NCI-H526 treated with DMSO at 0.1 percent for 48 hours (cell line): ENCODE measurements around the gene SMYD3.
A peak's percentile ranks its signal among the peaks of the same experiment; 100 is the strongest.

ENCODE experiments used
- DNase-seq: peaks from one replicate; lab custom pipeline; 2025; lab: John Stamatoyannopoulos, UW

Gene SMYD3

DNA sequence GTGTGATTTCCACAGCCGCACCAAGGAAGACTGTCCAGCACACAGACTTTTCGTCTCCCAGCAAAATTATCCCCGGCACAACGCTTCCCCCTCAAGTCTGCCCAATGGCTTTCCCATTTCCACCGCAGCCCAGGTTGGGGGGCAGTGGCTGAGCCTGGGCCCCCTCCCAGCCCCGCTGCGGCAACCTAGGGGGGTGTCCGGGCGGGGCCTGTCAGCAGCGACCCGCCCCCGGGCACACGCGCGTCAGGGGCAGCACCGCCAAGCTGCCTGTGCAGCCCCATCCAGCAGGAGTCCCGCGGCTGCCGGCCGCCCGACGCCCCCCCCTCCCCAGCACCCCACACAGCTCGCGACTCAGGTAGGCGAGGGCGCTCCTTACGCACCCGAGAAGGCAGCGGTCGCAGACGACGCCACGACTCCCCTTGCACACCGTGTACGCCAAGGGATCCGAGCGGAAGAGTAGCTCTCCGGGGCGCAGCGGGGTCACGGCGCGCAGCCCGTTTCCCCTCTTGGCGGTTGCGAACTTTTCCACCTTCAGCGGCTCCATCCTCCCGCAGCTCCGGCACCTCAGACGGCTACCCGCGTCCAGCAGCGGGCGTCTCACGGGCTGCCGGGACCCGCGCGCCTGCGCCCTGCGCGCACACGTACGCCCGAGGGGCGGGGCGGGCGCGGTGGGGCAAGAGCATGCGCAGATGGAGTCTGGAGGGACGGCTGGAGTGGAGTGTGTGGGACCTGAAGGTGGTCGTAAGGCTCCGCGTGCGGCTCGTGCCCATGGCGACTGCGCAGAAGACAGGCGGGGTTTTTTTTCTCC lies at the start of gene SMYD3:
TSS of gene SMYD3 (minus strand) at position 606 of the 808 bp plus-strand sequence.
- DNase-seq = peak; percentile 48

DNA sequence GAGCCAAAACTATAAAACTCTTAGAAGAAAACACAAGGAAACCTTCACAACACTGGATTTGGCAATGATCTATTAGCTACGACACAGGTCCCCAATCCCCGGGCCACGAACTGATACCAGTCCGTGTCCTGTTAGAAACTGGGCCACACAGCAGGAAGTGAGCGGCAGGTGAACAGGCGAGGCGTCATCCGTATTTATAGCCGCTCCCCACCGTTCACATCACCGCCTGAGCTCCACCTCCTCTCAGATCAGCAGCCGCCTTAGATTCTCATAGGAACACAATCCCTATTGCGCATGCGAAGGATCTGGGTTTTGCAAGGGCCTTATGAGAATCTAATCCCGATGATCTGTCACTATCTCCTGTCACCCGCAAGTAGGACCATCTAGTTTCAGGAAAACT lies 47.1 kb upstream of the SMYD3 start:
- no peak for DNase-seq

DNA sequence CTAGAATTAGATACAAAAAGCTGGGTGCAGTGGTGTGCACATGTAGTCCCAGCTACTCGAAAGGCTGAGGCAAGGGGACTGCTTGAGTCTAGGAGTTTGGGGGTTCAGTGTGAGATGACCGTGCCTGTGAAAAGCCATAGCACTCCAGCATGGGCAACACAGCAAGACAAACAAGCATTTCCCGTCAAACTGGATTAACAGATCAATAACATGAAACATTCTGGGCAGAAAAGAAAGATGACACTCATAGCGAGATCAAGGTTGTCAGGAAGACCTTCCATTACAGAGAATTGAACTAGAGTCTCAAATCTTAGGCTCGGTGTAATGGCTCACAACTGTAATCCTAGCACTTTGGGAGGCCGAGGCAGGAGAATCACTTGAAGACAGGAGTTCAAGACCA lies 45.0 kb upstream of the SMYD3 start:
- DNase-seq = no peak

DNA sequence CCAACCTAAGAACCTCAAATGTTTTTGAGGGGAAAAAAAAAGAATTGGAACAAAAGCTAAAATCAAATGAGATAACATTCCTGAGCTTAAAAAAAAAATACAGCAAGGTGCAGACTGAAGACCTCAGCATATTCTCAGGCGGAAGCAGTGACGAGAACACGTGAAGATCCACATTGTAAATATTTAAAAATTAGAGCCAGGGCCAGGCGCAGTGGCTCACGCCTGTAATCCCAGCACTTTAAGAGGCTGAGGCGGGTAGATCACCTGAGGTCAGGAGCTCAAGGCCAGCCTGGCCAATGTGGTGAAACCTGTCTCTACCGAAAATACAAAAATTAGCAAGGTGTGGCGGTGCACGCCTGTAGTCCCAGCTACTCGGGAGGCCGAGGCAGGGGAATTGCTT lies 43.3 kb upstream of the SMYD3 start:
- DNase-seq = no peak

DNA sequence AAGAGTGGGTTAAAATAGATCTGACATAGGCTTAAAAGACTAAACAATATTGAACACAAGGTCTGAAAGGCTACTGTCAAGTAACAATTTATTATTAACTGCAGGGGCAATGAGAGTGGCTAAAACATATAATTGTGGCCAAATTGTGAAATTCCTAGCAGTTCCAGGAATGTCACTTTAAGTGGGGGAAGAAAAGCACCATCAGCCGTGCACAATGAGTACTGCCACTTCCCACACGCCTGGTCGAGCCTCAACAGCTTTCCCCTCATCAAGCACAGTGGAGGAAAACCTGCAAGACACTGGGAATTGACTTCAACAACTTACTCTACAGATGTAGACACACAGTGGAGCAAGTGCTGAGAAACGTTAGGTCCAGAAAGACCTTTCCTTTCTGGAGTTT lies 42.6 kb upstream of the SMYD3 start:
- no peak for DNase-seq

DNA sequence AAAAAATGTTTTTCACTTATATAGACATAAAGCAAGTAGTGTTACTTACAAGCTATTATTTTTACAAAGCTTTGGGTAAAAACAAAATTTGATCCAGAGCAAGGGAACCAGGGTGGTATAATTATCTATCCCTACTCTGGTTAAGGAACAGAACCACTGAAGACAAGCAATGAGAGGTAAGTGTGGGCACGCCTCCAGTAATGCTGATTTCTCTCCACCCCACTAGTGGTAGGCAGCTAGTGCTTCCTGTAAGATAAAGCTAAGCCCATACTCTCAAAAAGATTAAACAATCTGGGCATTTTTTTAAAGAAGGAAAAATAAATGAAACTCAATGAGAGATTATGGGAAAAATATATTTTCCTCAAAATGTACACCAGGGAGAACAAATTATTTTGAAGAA lies 36.9 kb upstream of the SMYD3 start:
- DNase-seq = no peak

DNA sequence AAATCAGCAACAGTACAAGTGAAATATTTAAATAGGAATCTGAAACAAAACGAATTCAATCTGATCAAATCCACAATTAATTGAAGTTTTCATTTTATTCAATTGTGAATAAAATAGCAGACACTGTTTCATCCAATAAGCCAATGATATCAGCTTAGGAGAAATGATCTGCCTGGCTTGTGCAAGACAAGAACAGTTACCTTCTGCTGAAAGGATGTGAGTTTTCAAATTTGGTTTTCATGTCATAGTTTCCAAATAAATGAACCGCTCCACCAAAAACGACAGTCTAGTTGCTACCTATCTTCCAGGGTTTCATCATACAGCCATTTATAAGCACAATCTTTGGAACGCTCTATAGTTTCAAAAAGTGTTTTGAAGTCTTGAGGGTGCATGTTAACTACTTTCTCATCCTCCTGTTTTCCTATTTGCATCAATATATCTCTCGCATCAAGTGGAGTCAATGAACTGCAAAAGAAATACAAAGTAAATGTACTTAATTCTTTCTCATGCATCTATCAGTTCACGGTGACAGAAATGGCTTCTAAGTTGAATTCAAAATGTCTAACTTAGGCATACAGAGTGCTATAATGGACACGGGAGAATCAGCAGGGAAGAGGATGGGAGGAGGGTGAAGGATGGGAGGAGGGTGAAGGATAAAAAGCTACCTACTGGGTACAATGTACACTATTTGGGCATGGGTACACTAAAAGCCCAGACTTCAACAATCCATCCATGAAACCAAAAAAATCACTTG lies 33.8 kb upstream of the SMYD3 start:
- DNase-seq = no peak

DNA sequence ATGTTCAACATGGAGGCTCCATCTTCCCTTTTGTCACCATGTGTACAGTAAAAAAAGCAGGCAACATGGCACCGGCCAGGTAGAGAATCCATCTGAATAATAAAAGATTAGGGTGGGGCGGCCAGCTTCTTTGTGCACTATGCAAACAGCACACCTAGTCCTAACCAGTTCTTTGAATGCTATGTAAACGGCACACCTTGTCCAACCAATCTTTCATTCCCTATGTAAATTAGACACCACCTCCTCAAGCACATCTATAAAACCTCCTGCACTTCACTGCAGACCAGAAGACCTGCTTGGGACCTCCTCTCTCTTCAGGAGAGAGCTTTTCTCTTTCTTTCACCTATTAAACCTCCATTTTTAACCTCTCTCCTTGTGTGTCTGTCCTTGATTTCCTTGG lies 30.8 kb upstream of the SMYD3 start:
- DNase-seq = no peak

DNA sequence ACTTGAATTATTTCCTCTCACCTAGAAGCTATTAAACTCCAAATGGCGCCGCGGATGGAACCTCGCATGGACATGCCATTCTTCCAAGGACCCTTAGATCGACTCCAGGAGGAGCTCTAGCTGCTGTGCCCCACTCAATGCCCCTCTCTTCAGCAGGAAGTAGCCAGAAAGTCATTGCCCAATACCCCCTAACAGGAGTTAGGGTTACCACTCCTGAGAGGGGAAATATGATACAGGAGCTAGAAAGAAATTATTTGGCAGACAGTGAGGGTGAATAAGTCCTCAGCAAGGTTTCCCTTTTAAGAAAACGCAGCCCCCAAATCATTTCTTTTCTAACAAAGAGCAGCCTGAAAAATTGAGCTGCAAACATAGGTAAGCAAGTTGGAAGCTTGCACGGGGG lies 30.4 kb upstream of the SMYD3 start:
- DNase-seq = no peak

DNA sequence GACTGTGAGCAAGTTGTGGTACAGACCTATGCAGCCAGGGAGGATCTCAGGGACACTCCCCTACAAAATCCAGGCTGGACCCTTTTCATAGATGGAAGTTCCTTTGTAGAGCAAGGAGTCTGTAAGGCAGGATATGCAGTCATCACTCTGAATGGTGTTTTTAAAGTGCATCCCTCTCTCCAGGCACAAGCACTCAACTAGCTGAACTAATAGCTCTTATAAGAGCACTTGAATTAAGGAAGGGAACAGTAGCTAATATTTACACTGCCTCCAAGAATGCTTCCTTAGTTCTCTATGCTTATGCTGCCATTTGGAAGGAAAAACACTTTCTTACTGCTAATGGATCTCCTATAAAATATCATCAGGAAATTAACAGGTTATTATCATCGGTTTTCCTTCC lies 27.0 kb upstream of the SMYD3 start:
- DNase-seq = no peak

DNA sequence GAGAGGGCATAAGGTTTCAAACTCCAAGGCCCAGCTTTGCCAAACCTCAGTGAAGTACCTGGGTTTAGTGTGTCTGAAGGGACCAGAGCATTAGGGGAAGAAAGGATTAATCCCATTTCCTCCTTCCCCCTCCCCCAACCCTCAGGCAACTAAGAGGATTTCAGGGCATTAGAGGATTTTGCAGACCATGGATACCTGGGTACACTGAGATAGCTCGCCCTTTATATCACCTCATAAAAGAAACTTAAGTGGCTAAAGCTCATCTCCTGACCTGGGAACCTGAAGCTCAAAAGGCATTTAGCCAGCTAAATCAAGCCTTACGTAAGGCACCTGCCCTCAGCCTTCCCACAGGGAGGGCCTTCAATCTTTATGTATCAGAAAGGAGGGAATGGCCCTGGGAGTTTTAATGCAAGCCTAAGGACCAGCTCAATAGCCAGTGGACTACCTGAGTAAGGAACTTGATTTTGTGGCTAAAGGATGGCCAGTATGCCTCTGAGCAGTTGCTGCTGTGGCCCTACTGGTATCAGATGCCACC lies 26.4 kb upstream of the SMYD3 start:
- no peak for DNase-seq

DNA sequence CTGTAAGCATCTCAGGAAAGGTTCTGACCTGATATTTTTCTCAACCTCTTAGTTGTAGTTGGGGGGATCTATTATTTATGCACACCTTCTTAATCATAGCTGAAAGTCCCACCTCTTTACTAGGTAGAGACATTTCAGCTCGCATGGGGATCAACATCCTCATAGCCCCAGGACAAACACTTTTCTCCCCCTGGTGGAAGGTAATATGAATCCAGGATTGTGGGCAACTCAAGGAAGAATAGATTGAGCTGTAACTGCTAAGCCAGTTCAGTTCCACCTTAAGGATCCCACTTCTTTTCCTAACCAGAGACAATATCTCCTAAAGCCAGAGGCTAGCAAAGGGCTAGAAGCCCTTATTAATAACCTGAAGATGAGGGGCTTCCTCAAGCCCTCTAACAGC lies 25.4 kb upstream of the SMYD3 start:
- no peak for DNase-seq

DNA sequence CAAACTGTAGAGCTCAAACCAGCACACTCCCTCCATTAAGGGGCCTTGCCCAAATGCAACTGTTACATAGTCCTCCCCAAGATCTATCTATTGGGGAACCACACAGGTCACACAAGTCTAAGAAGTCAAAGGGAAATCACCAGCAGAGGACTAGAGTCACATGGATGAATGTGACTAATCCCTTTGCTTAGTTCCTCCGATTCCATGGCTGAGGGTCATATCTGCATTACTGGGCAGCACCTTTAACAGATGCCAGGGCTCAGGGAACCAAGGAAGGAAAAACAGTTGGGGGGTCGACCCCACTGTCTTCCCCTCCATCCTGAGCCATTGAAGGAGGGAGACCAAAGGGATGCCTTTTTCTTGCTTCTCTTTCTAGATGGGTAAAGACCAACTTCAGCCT lies 23.4 kb upstream of the SMYD3 start:
- no peak for DNase-seq

DNA sequence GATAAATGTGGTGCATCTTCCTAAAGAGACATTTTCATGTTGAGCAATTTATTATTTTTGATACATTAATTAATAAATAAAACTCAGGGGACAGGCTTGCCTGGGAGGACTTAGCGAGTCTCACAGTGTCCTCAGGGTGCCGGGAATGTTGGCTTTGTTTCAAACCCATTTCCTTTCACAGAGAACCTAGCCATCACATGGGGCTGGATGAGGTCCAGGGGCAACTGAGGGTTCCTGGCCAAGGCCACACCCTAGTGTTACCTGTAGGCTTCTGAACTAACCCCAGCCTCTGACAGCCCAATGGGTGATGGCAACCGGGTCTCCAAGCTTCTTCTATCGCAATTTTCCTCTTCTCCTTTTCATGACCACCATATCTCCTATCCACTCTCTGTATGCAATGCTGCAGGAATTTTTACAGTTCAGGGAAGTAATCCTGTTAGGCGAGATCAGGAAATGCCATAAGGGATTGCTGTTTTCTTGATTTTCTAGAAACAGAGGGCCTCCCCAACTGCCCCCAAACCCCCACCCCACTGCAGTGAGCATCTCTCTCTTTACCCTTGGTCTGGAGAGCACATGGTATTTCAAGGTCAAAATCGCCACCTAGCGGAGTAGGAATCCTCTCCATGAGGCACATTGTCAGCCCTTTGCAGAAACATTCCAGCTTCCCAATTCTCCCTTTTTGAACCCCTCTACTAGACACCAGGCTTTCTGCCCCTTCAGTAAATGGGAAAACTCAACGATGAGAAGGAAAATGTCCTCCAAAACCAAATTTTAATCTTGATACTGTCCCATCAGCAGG lies 22.1 kb upstream of the SMYD3 start:
- DNase-seq = no peak

DNA sequence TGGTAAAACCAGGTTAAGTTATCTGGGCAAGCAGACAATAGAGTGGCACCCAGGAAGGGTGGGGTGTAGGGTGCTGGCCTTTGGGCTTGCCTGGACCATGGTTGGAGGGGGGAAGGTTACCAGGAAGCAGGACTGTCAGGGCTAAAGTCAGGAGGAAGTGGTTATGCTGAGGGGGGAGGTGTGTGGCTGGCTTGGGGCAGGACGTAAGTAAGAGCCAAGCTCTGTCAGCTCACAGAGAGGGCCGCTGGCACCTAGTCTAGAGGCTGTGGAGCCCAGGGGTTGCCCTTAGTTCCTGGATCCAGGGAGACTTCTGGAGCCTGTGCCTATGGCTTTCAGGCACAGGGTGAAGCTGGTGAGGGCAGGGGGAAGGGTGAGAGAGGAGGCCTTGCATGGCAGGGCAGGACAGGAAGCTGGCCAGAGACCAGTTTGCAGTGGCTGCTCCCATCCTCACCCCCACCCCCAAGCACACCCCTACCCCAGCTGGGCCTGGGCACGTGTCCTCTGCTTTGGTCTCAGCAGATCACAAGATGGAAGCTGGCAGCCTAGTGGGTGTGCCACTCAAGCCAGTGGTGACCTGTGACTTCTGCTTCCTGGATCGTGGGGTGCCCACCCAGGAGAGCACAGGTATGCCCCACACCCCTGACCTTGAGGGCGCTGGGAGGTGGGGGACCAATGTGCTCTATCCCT lies 20.5 kb upstream of the SMYD3 start:
- DNase-seq = no peak

DNA sequence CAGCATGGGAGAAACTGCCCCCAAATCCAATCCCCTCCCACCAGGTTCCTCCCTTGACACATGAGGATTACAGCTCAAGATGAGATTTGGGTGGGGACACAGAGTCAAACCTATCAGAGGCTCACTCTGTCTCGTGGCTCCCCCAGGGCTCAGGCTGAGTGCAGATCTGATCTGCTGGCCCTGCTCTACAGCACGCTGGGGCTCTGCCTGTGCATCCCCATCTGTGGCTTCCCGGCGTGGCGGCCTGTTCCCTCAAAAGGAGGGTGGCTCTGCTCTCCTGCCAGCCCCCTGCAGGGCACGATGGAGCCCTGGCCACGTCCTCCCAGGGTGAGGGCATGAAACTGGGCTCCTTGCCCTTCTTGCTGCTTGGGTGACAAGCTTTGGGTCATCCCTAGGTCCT lies 19.8 kb upstream of the SMYD3 start:
- no peak for DNase-seq

DNA sequence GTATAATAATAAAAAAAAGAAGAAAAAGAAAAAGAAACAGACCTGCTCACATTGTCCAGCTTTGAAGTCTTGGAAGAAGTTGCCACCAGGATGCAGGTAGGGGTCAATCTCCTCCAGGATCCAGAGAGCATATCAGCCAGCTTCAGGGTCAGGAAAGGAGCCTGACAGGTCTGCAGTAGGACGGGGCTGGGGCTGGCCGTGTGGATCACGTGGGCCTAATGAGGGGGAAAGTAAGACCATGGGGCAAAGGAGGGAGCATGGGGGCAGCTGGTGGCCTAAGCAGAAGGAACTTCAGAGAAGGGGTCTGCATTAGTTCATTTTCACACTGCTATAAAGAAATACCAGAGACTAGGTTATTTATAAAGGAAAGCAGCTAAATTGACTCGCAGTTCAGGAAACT lies 19.3 kb upstream of the SMYD3 start:
- DNase-seq = no peak

DNA sequence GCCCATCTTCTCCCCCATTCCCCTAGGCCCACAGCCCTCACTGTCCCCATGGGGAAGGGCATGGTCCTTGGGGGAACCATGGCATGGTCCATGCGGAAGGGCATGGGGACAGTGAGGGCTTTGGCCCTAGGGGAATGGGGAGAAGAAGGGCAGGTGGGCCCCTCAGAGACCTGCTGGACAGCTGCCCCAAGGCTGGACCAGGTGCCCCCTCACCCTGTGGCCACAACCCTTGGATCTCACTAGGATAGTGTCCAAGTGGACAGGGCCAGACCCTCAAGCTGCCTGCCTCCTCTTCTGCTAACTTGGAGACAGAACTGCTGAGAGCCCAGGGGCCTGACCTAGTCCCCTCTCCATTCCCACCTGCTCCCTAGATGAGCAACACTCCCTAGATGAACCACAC lies 12.4 kb upstream of the SMYD3 start:
- DNase-seq = no peak

DNA sequence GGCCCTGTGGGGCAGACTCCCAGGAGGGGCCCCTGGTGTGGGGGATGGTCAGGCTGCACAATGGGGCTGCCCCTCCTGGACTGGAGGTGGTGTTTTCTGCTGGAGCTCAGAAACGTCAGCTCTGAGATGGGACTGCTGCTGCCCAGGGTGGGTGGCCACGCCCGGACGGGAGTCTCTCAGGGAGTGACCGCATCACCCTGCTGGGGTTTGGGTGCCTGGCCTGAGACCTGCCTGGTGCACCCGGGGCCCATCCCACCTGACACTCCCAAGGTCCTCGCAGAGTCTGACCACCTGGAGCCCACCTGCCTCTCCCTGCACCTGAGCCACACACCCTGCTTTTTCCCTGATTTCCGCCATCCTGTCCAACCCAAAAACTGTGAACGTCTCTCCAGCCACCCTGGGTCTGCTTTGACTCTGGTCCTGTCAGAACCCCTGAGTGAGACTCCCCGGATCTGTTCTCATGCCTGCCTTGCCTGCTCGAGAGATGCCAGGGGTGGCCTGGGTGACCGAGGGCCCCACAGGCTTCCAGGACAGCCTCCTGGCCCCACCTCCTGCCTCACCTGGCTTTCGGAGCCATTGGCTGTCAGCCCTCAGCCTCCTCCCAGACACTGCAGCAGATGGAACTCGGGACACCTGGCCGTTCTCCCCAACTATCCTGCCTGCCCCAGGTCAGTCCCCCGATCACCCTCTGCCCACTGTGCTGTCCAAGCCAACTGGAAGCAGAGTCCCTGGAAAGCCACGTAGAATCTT lies 11.6 kb upstream of the SMYD3 start:
- no peak for DNase-seq

DNA sequence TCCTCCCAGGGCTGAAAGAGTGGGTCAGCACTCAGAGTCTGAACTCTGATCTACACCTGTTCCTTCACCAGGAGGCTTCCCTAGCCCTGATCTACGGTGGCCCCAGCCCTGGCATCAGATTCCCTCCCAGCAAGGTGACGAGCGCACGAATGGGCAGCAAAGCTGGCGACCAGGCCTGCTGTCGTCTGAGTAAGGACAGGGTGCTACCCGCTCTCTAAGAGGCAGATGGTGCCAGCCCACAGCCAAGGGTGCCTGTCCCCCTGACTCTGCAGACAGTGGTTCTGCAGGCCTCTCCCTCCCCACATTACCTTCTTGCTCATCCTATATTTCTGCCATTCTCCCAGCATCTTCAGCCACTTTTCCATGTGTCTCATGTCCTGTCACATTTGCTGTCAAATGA lies 10.3 kb upstream of the SMYD3 start:
- no peak for DNase-seq

DNA sequence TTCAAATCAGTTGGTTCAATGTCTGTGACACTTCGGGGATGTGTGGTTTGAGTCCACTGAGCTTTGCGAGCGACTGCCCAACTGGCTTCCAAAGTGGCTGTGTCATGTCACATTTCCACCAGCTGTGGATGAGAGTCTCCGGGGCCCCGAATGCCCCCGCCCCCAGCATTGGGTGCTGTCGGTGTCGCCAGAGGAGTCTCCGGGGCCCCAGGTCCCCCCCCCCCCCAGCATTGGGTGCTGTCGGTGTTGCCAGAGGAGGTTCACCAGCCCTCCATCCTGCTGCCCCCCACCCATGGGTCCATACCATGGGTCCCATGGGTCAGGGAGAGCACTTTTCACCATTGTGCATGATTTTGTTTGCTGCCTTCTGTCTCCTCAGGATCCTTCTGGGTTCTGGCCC lies 9.0 kb upstream of the SMYD3 start:
- no peak for DNase-seq
